Fibroblast of gingiva (primary cell): ENCODE measurements around the gene CRELD2.

Source experiments
- DNase-seq: peaks from one replicate; pipeline ENCODE4 v3.0.0-alpha.2; 2011; ENCODE audit warnings: low read depth

The CRELD2 gene

GRCh38 chr22:49911881-49912625 lies 6.4 kb upstream of the CRELD2 start:
- DNase-seq = no peak

- no peak for DNase-seq
Measured at GRCh38 chr22:49913026-49913425, 5.4 kb upstream of the CRELD2 start.

GRCh38 chr22:49913446-49913845 lies 5.0 kb upstream of the CRELD2 start:
- no peak for DNase-seq

- DNase-seq = no peak
Measured at GRCh38 chr22:49914256-49914655, 4.2 kb upstream of the CRELD2 start.

- no peak for DNase-seq
Measured at GRCh38 chr22:49915610-49916009, 2.8 kb upstream of the CRELD2 start.

- DNase-seq = no peak
Measured at GRCh38 chr22:49916831-49917230, 1.6 kb upstream of the CRELD2 start.

- no peak for DNase-seq
Measured at GRCh38 chr22:49918911-49919881, 762 bp downstream of the CRELD2 start.

- no peak for DNase-seq
Measured at GRCh38 chr22:49920859-49921258, 2.4 kb downstream of the CRELD2 start.

GRCh38 chr22:49921508-49922278 lies 3.3 kb downstream of the CRELD2 start:
- no peak for DNase-seq

- DNase-seq = no peak
Measured at GRCh38 chr22:49922484-49922883, 4.0 kb downstream of the CRELD2 start.

- no peak for DNase-seq
Measured at GRCh38 chr22:49922926-49923325, 4.5 kb downstream of the CRELD2 start.

- DNase-seq = peak; percentile 54
Measured at GRCh38 chr22:49923445-49923844, 5.0 kb downstream of the CRELD2 start.

GRCh38 chr22:49924113-49924833 lies 5.8 kb downstream of the CRELD2 start:
- no peak for DNase-seq

GRCh38 chr22:49925525-49926128 lies 7.2 kb downstream of the CRELD2 start:
- DNase-seq = no peak

- DNase-seq = no peak
Measured at GRCh38 chr22:49926916-49927315, 8.5 kb downstream of the CRELD2 start.

GRCh38 chr22:49927483-49928184 lies 9.2 kb downstream of the CRELD2 start:
- no peak for DNase-seq

GRCh38 chr22:49928185-49928495 lies 9.7 kb downstream of the CRELD2 start:
- DNase-seq = no peak

- no peak for DNase-seq
Measured at GRCh38 chr22:49928555-49929210, 10.2 kb downstream of the CRELD2 start.

GRCh38 chr22:49929211-49929979 lies 11.0 kb downstream of the CRELD2 start:
- DNase-seq = no peak
